Keratinocyte (primary cell): ENCODE results near the gene KCTD1.

ENCODE experiments used
- EZH2 ChIP-seq: IDR thresholded peaks from one replicate; pipeline ENCODE4 v1.6.1; 2012; ENCODE audit warnings: inconsistent platforms, mild to moderate bottlenecking, low read length, moderate library complexity
- TF ChIP-seq, protein P1 (sequence below), 3 experiments: IDR thresholded peaks in 1 of 3; conservative IDR thresholded peaks in 1 of 3; optimal IDR thresholded peaks in 1 of 3; 2 replicates in 2 of 3; 3 replicates in 1 of 3; pipeline versions ENCODE3 to v1.5.1; 2011; ENCODE audit warnings: low read length in 3 of 3, mild to moderate bottlenecking in 3 of 3, moderate library complexity in 2 of 3, control low read depth in 1 of 3, inconsistent platforms in 1 of 3; ENCODE audit not compliant: insufficient read depth in 2 of 3; ENCODE audit errors: extremely low read depth in 1 of 3

DNA sequence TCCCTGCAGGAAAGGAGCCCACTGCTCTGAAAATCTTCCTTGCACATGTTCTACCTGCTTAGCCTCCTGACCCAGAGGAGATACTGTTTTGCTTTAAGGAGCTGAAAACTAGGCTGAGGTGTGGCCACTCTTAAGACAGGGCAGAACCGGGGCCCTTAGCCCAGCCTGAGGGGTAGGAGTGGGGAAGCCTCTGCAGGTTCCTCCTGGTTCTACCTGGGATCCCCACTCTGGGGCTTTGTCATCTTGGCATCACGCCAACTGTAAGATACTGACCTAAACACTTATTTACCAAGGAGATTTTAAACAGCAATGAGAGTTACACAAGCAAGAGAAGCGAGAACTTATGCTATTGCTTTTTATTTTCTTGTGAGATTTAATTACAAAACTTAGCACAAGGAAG, 86.9 kb downstream of the KCTD1 start:
- TF ChIP-seq, protein P1, sequence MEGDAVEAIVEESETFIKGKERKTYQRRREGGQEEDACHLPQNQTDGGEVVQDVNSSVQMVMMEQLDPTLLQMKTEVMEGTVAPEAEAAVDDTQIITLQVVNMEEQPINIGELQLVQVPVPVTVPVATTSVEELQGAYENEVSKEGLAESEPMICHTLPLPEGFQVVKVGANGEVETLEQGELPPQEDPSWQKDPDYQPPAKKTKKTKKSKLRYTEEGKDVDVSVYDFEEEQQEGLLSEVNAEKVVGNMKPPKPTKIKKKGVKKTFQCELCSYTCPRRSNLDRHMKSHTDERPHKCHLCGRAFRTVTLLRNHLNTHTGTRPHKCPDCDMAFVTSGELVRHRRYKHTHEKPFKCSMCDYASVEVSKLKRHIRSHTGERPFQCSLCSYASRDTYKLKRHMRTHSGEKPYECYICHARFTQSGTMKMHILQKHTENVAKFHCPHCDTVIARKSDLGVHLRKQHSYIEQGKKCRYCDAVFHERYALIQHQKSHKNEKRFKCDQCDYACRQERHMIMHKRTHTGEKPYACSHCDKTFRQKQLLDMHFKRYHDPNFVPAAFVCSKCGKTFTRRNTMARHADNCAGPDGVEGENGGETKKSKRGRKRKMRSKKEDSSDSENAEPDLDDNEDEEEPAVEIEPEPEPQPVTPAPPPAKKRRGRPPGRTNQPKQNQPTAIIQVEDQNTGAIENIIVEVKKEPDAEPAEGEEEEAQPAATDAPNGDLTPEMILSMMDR (optimal IDR thresholded peaks at IDR 0.05 in 1 of 3, IDR thresholded peaks at IDR 0.05 in 1 of 3, conservative IDR thresholded peaks at IDR 0.05 in 1 of 3; ENCODE audit: extremely low read depth in 1 of 3, insufficient read depth in 2 of 3, low read length in 3 of 3) = no peak
- no peak for TF ChIP-seq EZH2
